Fibroblast of skin of back (primary cell): Measurements from ENCODE around the gene CSNK1A1.
A peak's percentile ranks its signal among the peaks of the same experiment; 100 is the strongest.
"Not testable (repeated sequence)": the region's sequence is repeated elsewhere in the genome, so short reads cannot be mapped to it uniquely, and the experiment has no call there.

Experiments
- DNase-seq: peaks from one replicate; pipeline ENCODE4 v3.0.0-alpha.2; 2013

CSNK1A1 gene

GRCh38 chr5:149572576-149573231, 21.5 kb upstream of the CSNK1A1 start:
- no peak for DNase-seq

- no peak for DNase-seq
These were observed 20.9 kb upstream of the CSNK1A1 start for GRCh38 chr5:149572170-149572569.

GRCh38 chr5:149567226-149567625, 16.0 kb upstream of the CSNK1A1 start:
- DNase-seq: no peak

- DNase-seq: peak; percentile 88
These were observed 13.4 kb upstream of the CSNK1A1 start for GRCh38 chr5:149564542-149565140.

- peak; percentile 81 for DNase-seq
These were observed 12.2 kb upstream of the CSNK1A1 start for GRCh38 chr5:149563466-149563865.

GRCh38 chr5:149561848-149562247, 10.6 kb upstream of the CSNK1A1 start:
- DNase-seq: peak; percentile 98

GRCh38 chr5:149559706-149560105, 8.5 kb upstream of the CSNK1A1 start:
- DNase-seq: no peak

- peak; percentile 57 for DNase-seq
These were observed 1.4 kb upstream of the CSNK1A1 start for GRCh38 chr5:149552553-149553160.

GRCh38 chr5:149552038-149552494, 827 bp upstream of the CSNK1A1 start:
- no peak for DNase-seq

- no peak for DNase-seq
These were observed 529 bp downstream of the CSNK1A1 start for GRCh38 chr5:149550594-149551226.

GRCh38 chr5:149550268-149550583, 1.0 kb downstream of the CSNK1A1 start:
- DNase-seq: peak; percentile 65

- DNase-seq: peak; percentile 56
These were observed 1.6 kb downstream of the CSNK1A1 start for GRCh38 chr5:149549461-149550267.

- DNase-seq: no peak
These were observed 4.3 kb downstream of the CSNK1A1 start for GRCh38 chr5:149546974-149547373.

- DNase-seq: no peak
These were observed 5.9 kb downstream of the CSNK1A1 start for GRCh38 chr5:149545327-149545726.

- no peak for DNase-seq
These were observed 7.2 kb downstream of the CSNK1A1 start for GRCh38 chr5:149544028-149544420.

- DNase-seq: no peak
These were observed 7.7 kb downstream of the CSNK1A1 start for GRCh38 chr5:149543361-149544027.

- no peak for DNase-seq
These were observed 9.3 kb downstream of the CSNK1A1 start for GRCh38 chr5:149541893-149542292.

- DNase-seq: no peak
These were observed 11.2 kb downstream of the CSNK1A1 start for GRCh38 chr5:149540089-149540488.

- no peak for DNase-seq
These were observed 13.8 kb downstream of the CSNK1A1 start for GRCh38 chr5:149537374-149537975.

- DNase-seq: not testable (repeated sequence)
These were observed 15.5 kb downstream of the CSNK1A1 start for GRCh38 chr5:149535787-149536186.

GRCh38 chr5:149532413-149532812, 18.8 kb downstream of the CSNK1A1 start:
- DNase-seq: no peak

- DNase-seq: no peak
These were observed 21.8 kb downstream of the CSNK1A1 start for GRCh38 chr5:149529463-149529862.
